Activated naive CD8-positive, alpha-beta T cell (primary cell): ENCODE results near the gene CCSAP.
"Not testable (repeated sequence)": the region's sequence is repeated elsewhere in the genome, so short reads cannot be mapped to it uniquely, and the experiment has no call there.

Source experiments
- H3K27ac Mint-ChIP-seq: one replicate; pipeline ENCODE4 v1.8.0; 2021; ENCODE audit warnings: mixed read lengths
- H3K27me3 Mint-ChIP-seq: one replicate; pipeline ENCODE4 v1.8.0; 2021; ENCODE audit warnings: mixed read lengths
- H3K36me3 Mint-ChIP-seq: one replicate; pipeline ENCODE4 v1.8.0; 2021; ENCODE audit warnings: mixed read lengths
- H3K4me1 Mint-ChIP-seq: one replicate; pipeline ENCODE4 v1.8.0; 2021; ENCODE audit warnings: low read depth, mixed read lengths
- H3K4me3 Mint-ChIP-seq: one replicate; pipeline ENCODE4 v1.8.0; 2021; ENCODE audit warnings: mild to moderate bottlenecking, mixed read lengths
- H3K9me3 Mint-ChIP-seq: one replicate; pipeline ENCODE4 v1.8.0; 2021; ENCODE audit warnings: low read depth, mixed read lengths

CCSAP gene

DNA sequence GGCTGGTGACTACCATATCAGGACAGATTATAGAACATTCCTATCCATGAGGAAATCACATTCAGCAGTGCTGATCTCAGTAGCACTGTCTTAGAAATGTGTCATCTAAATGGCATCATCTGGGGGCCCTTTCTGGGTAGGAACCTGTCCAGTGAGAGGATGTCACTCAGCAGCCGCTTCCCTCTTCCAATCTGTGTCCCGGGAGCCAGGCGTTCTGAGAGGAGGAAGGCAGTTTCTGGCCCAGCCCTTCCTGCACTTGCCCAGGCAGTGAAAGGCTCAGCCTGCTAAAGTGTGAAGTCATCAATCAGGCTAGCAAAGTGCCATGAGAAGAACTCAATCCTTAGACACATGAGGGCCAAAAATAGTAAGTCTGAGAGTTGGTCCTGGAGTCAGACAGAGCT lies 46.3 kb downstream of the CCSAP start:
- Mint-ChIP-seq H3K27me3 (no peaks in the 10 kb centered on the region), H3K36me3 (peaks cover 8% of the 10 kb centered on the region), H3K4me1 (no peaks in the 10 kb centered on the region), H3K27ac (no peak overlapping the region), H3K4me3 (no peak overlapping the region), H3K9me3 (no peaks in the 10 kb centered on the region)

DNA sequence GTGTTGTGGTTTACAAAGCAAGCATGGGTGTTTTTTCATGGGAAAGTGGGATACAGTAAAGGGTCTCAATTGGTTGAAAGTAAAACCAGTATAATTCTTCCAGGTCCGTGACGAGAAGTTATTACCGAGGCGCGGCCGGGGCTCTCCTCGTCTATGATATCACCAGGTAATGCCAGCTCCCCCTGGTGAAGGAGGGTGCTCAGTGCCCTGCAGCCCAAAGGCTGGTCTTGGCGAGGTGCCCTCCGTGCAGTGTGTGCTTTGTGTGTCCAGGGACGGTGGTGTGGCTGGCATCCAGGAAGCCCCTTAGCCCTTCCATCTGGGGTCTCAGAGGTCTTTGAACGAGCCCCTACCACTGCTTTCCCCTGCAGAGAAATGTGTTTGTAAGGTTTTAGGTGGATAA lies 47.1 kb downstream of the CCSAP start:
- no peak overlapping the region for H3K4me3 Mint-ChIP-seq
- no peaks in the 10 kb centered on the region for H3K4me1 Mint-ChIP-seq
- H3K27me3 Mint-ChIP-seq: no peaks in the 10 kb centered on the region
- peaks cover 7% of the 10 kb centered on the region for H3K9me3 Mint-ChIP-seq
- H3K36me3 Mint-ChIP-seq: peaks cover 15% of the 10 kb centered on the region
- H3K27ac Mint-ChIP-seq: no peak overlapping the region

DNA sequence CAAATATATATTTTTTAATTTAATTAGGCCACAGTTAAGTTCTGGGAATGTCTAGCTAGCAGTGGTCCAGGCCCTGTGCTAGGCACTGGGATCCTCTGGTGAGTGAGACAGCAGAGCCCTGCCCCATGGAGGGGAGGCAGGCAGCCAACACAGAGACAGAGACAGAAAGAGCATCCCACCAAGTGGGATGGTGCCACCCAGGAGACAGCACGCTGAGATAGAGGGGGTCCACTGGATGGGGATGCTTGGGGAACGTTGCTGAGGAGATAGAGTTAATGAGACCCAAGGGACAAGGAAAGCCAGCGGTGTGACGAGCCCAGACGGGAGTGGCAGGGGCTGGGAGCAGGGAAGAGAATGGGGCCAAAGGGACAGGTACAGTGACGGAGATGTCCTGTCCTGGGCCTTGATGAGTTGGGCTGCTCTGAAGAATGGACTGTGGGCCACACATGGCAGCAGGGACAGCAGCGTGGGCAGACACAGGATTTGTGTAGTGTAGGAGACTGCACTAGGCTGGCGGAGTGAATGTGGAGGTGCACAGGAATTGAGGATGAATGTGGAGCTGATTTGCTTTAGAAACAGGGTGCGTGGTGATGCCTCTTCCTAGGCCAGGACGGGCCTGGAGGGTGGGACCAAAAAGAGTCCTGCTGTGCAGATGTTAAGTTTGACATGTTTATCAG lies 49.2 kb downstream of the CCSAP start:
- no peaks in the 10 kb centered on the region for H3K27me3 Mint-ChIP-seq
- peaks cover 26% of the 10 kb centered on the region for H3K36me3 Mint-ChIP-seq
- H3K27ac Mint-ChIP-seq: no peak overlapping the region
- H3K4me1 Mint-ChIP-seq: no peaks in the 10 kb centered on the region
- no peak overlapping the region for H3K4me3 Mint-ChIP-seq
- peaks cover 9% of the 10 kb centered on the region for H3K9me3 Mint-ChIP-seq

DNA sequence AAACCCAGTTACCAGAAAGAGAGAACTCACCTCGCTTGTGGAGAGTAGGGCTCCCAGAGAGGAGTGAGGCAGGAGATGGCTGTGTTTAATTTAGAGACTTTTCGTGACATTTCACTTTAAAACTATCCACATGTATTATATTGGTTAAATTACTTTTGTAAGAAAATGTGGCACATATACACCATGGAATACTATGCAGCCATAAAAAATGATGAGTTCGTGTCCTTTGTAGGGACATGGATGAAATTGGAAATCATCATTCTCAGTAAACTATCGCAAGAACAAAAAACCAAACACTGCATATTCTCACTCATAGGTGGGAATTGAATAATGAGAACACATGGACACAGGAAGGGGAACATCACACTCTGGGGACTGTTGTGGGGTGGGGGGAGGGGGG lies 51.2 kb downstream of the CCSAP start:
- H3K27ac Mint-ChIP-seq, H3K4me3 Mint-ChIP-seq, H3K9me3 Mint-ChIP-seq, H3K4me1 Mint-ChIP-seq, H3K27me3 Mint-ChIP-seq: not testable (repeated sequence)
- H3K36me3 Mint-ChIP-seq: peaks cover 29% of the 10 kb centered on the region

GRCh38 chr1:229288516-229288915 lies 54.3 kb downstream of the CCSAP start:
- Mint-ChIP-seq H3K9me3 (peaks cover 9% of the 10 kb centered on the region), H3K27ac (no peak overlapping the region), H3K4me1 (peaks cover 19% of the 10 kb centered on the region), H3K4me3 (no peak overlapping the region), H3K36me3 (peaks cover 32% of the 10 kb centered on the region), H3K27me3 (no peaks in the 10 kb centered on the region)

DNA sequence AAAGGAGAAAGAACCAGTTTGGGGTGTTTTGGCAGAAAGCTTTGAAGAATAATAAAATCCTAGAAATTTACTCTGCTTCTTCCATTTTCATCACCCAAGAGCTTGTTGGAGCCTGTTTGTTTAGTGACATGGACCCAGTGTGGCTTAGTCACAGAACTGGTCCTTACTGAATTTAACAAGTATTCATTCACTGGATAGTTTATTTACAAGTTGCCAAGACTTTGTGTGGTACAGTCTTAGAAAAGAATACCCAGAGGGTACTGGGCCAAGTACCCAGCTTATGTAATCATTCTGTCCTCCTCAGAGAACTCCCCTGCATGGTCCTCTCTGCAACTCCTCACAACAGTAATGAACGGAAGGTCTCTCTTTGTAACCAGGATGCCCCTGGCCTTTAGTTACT lies 55.6 kb downstream of the CCSAP start:
- Mint-ChIP-seq H3K27ac (no peak overlapping the region), H3K9me3 (peaks cover 9% of the 10 kb centered on the region), H3K4me1 (peaks cover 30% of the 10 kb centered on the region), H3K27me3 (no peaks in the 10 kb centered on the region), H3K36me3 (peaks cover 33% of the 10 kb centered on the region), H3K4me3 (no peak overlapping the region)

DNA sequence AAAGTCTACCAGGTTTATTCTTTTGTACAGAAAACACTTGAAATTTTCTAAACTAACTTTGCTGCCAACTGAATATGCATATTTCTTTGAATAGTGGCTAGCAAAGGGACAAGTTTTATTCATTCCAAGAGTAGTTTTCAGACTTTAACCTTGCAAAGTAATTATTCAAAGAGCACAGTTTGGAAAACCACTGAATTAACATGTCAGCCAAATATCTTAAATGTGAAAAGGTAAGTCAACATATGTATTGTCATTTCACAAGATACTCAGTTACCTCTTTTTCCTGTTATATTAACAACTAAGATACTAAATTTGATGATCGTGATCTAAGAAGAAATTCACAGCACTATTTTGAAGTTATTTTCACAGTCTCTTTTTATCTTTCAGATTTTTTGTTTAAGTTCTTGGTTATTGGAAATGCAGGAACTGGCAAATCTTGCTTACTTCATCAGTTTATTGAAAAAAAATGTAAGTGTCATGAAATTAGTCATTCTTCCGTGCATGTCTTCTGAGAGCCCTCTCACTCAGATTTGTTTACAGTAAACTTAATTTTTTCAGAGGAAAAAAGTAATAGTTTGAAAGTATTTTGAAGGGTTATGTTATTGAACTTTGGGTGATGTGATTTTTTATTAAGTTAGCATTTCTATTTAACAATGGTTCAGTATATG lies 56.6 kb downstream of the CCSAP start:
- Mint-ChIP-seq H3K27ac (no peak overlapping the region), H3K9me3 (peaks cover 7% of the 10 kb centered on the region), H3K36me3 (peaks cover 33% of the 10 kb centered on the region), H3K4me3 (no peak overlapping the region), H3K4me1 (peaks cover 38% of the 10 kb centered on the region), H3K27me3 (no peaks in the 10 kb centered on the region)

- no peaks in the 10 kb centered on the region for H3K27me3 Mint-ChIP-seq
- no peak overlapping the region for H3K4me3 Mint-ChIP-seq
- H3K27ac Mint-ChIP-seq: no peak overlapping the region
- H3K4me1 Mint-ChIP-seq: peaks cover 45% of the 10 kb centered on the region
- H3K36me3 Mint-ChIP-seq: peaks cover 25% of the 10 kb centered on the region
- no peaks in the 10 kb centered on the region for H3K9me3 Mint-ChIP-seq
Observed at GRCh38 chr1:229285440-229285839, 57.4 kb downstream of the CCSAP start.

- Mint-ChIP-seq H3K27me3 (no peaks in the 10 kb centered on the region), H3K36me3 (peaks cover 22% of the 10 kb centered on the region), H3K9me3 (no peaks in the 10 kb centered on the region), H3K4me3 (no peak overlapping the region), H3K4me1 (peaks cover 50% of the 10 kb centered on the region), H3K27ac (no peak overlapping the region)
Observed at GRCh38 chr1:229284887-229285286, 58.0 kb downstream of the CCSAP start.

DNA sequence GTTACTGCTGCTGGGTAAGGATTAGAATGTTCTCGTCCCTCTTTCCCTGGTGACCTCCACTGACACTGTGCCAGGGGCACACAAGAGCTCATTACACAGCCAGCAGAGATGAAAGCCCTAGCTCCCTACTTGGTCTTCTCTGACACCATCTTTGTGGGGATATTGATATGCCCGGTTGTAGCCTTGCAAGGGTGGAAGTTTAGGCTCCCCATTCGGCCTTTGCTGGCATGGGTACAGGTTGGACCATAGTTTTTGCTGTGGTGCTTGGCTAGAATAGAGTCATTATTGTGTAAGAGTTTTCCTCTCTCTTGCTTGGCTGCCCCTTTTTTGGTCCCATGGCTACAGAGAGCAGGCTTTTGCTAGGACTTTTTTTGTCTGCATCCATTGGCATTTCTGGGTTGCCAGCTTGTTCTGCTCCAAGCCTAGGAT lies 59.6 kb downstream of the CCSAP start:
- peaks cover 15% of the 10 kb centered on the region for H3K36me3 Mint-ChIP-seq
- H3K4me1 Mint-ChIP-seq: peaks cover 57% of the 10 kb centered on the region
- no peak overlapping the region for H3K4me3 Mint-ChIP-seq

DNA sequence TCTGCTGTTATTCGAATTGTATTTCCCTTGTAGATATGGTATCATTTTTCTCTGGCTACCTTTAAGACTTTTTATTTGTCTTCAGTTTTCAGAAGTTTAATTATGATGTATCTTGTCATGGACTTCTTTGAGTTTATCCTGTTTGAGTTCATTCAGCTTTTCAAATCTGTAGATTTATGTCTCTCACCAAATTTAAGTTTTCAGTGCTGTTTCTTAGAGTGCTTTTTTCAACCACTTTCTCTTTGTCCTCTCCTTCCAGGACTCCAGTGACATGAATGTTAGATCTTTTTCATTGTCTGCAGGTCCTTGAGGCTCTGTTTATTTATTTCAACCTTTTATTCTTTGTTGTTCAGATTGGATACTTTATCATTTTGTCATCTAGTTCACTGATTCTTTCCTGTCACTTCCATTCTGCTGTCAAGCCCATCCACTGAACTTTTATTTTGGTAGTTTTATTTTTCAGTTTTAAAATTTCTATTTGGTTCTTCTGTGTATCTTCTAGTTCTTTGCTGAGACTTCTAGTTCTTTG lies 60.5 kb downstream of the CCSAP start:
- H3K36me3 Mint-ChIP-seq: peaks cover 15% of the 10 kb centered on the region
- H3K9me3 Mint-ChIP-seq: no peaks in the 10 kb centered on the region
- H3K27ac Mint-ChIP-seq: no peak overlapping the region
- no peak overlapping the region for H3K4me3 Mint-ChIP-seq
- no peaks in the 10 kb centered on the region for H3K27me3 Mint-ChIP-seq
- peaks cover 54% of the 10 kb centered on the region for H3K4me1 Mint-ChIP-seq

More for the DNA sequence above, 59.6 kb downstream of the CCSAP start:
- Mint-ChIP-seq H3K27ac (no peak overlapping the region), H3K9me3 (no peaks in the 10 kb centered on the region), H3K27me3 (no peaks in the 10 kb centered on the region)

- no peak overlapping the region for H3K27ac Mint-ChIP-seq
- peaks cover 10% of the 10 kb centered on the region for H3K36me3 Mint-ChIP-seq
- no peak overlapping the region for H3K4me3 Mint-ChIP-seq
- H3K9me3 Mint-ChIP-seq: no peaks in the 10 kb centered on the region
- H3K4me1 Mint-ChIP-seq: peaks cover 50% of the 10 kb centered on the region
- H3K27me3 Mint-ChIP-seq: no peaks in the 10 kb centered on the region
Observed at GRCh38 chr1:229281339-229281926, 61.4 kb downstream of the CCSAP start.

- no peak overlapping the region for H3K4me3 Mint-ChIP-seq
- H3K27ac Mint-ChIP-seq: no peak overlapping the region
- H3K9me3 Mint-ChIP-seq: no peaks in the 10 kb centered on the region
- no peaks in the 10 kb centered on the region for H3K27me3 Mint-ChIP-seq
- H3K36me3 Mint-ChIP-seq: peaks cover 10% of the 10 kb centered on the region
- peaks cover 53% of the 10 kb centered on the region for H3K4me1 Mint-ChIP-seq
Observed at GRCh38 chr1:229280921-229281320, 61.9 kb downstream of the CCSAP start.

DNA sequence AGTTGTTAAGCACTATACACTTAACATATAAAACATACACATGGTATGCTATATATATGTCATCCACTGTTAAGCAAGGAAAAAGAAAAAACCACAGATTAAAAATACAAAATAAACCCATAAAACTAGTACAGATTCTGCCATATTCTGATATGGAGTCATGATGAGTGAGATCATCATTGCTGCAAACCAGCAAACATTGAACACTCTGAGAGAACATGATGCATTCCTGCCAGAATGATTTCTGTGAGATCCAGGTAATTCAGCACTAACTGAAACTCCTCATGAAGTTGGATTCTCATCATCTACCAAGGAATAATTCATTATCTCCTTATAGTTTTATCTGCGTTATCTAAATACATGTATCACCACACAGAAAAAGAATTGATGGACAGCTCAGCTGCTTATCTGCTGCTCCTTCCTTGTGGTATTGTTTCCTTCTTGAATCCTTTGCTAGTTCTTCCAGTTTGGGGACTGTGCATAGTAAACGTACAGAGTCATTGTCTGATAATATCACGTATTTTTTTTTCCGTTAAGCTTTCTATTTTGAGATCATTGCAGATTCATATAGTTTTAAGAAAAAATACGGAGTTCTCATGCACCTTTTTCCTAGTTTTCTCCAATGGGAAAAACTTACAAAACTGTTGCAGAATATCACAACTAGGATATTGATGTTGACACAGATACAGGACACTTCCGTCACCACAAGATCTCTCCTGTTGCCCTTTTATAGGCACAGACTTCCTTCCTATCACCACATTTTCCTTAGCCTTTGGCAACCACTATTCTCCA lies 62.6 kb downstream of the CCSAP start:
- Mint-ChIP-seq H3K27me3 (no peaks in the 10 kb centered on the region), H3K9me3 (no peaks in the 10 kb centered on the region), H3K36me3 (peaks cover 10% of the 10 kb centered on the region), H3K27ac (no peak overlapping the region), H3K4me1 (peaks cover 51% of the 10 kb centered on the region), H3K4me3 (no peak overlapping the region)

- Mint-ChIP-seq H3K27ac (no peak overlapping the region), H3K9me3 (no peaks in the 10 kb centered on the region), H3K4me3 (no peak overlapping the region), H3K36me3 (peaks cover 9% of the 10 kb centered on the region), H3K27me3 (no peaks in the 10 kb centered on the region), H3K4me1 (peaks cover 54% of the 10 kb centered on the region)
Observed at GRCh38 chr1:229279242-229279641, 63.6 kb downstream of the CCSAP start.
